GM12878 (cell line): Measurements from ENCODE around the gene NAPEPLD. TPM values are rescaled to one million over a fixed set of nuclear protein-coding genes. Genes with fewer than 3 reads are reported as not detected.
A peak's percentile ranks its signal among the peaks of the same experiment; 100 is the strongest.

ENCODE experiments used
- ATF7 ChIP-seq: fragments of 450-650 bp; IDR thresholded peaks from 2 replicates; pipeline ENCODE4 v1.6.1; 2016; ENCODE audit warnings: low read depth, mild to moderate bottlenecking
- EED ChIP-seq: sonication (generic); IDR thresholded peaks from 2 replicates; pipeline ENCODE4 v1.6.1; 2016; ENCODE audit warnings: antibody characterized with exemption, low read depth
- IRF4 ChIP-seq: IDR thresholded peaks from 2 replicates; pipeline ENCODE4 v1.6.1; 2011; ENCODE audit warnings: low read depth, low read length
- KAT2A ChIP-seq: conservative IDR thresholded peaks from 2 replicates; pipeline ENCODE4 v1.6.1; 2011; ENCODE audit warnings: low read depth, low read length; ENCODE audit not compliant: control insufficient read depth
- KDM1A ChIP-seq: fragments of 200-600 bp; sonication (generic); IDR thresholded peaks from 2 replicates; pipeline ENCODE4 v1.6.1; 2016; ENCODE audit warnings: borderline replicate concordance
- MEF2B ChIP-seq: fragments of 450-650 bp; IDR thresholded peaks from 2 replicates; pipeline ENCODE4 v1.6.1; 2018; ENCODE audit warnings: mild to moderate bottlenecking, moderate library complexity; ENCODE audit not compliant: partially characterized antibody, poor library complexity, severe bottlenecking
- MYB ChIP-seq: fragments of 150-350 bp; IDR thresholded peaks from 2 replicates; pipeline ENCODE4 v1.6.1; 2014; ENCODE audit warnings: mild to moderate bottlenecking, low read depth, low read length, borderline replicate concordance
- NR2C1 ChIP-seq: fragments of 450-650 bp; IDR thresholded peaks from 2 replicates; pipeline ENCODE4 v1.6.1; 2017; ENCODE audit warnings: antibody characterized with exemption, mild to moderate bottlenecking, moderate library complexity
- NR2F1 ChIP-seq: fragments of 450-650 bp; conservative IDR thresholded peaks from 2 replicates; pipeline ENCODE4 v1.6.1; 2017; ENCODE audit warnings: mild to moderate bottlenecking
- PML ChIP-seq: IDR thresholded peaks from 2 replicates; pipeline ENCODE4 v1.6.1; 2012; ENCODE audit warnings: low read length, inconsistent platforms
- RAD21 ChIP-seq: IDR thresholded peaks from 2 replicates; pipeline ENCODE4 v1.6.1; 2011; ENCODE audit warnings: mild to moderate bottlenecking, low read depth, low read length, moderate library complexity; ENCODE audit not compliant: insufficient read depth
- RCOR1 ChIP-seq: conservative IDR thresholded peaks from 2 replicates; pipeline ENCODE4 v1.6.1; 2012; ENCODE audit warnings: low read depth, low read length, improper control_type of control experiment
- RELA ChIP-seq: fragments of 450-650 bp; IDR thresholded peaks from 2 replicates; pipeline ENCODE4 v1.8.0; 2014; ENCODE audit warnings: borderline replicate concordance; ENCODE audit not compliant: partially characterized antibody
- RUNX3 ChIP-seq: IDR thresholded peaks from 2 replicates; pipeline ENCODE4 v1.6.1; 2012; ENCODE audit warnings: low read length, inconsistent platforms
- SIX5 ChIP-seq: IDR thresholded peaks from 2 replicates; pipeline ENCODE4 v1.6.1; 2011; ENCODE audit warnings: mild to moderate bottlenecking, low read depth, low read length, moderate library complexity; ENCODE audit not compliant: severe bottlenecking
- SMAD5 ChIP-seq: IDR thresholded peaks from 2 replicates; pipeline ENCODE4 v1.6.1; 2016; ENCODE audit warnings: antibody characterized with exemption, low read depth
- SREBF2 ChIP-seq: IDR thresholded peaks from 2 replicates; pipeline ENCODE4 v1.6.1; 2012; ENCODE audit warnings: mild to moderate bottlenecking, low read length
- STAT3 ChIP-seq: IDR thresholded peaks from 2 replicates; pipeline ENCODE4 v1.6.1; 2011; ENCODE audit warnings: low read depth, low read length, improper control_type of control experiment
- SUPT20H ChIP-seq: IDR thresholded peaks from 2 replicates; pipeline ENCODE4 v1.6.1; 2011; ENCODE audit warnings: low read depth, mild to moderate bottlenecking, low read length, moderate library complexity, borderline replicate concordance; ENCODE audit not compliant: control insufficient read depth
- TBL1XR1 ChIP-seq: IDR thresholded peaks from 2 replicates; pipeline ENCODE4 v1.6.1; 2012; ENCODE audit warnings: low read depth, low read length, improper control_type of control experiment
- TCF3 ChIP-seq: IDR thresholded peaks from 2 replicates; pipeline ENCODE4 v1.6.1; 2012; ENCODE audit warnings: low read depth, mild to moderate bottlenecking, low read length, borderline replicate concordance; ENCODE audit not compliant: insufficient read depth
- ZNF622 ChIP-seq: fragments of 450-650 bp; IDR thresholded peaks from 2 replicates; pipeline ENCODE4 v1.6.1; 2017; ENCODE audit warnings: mild to moderate bottlenecking, inconsistent platforms
- polyA plus RNA-seq, 11 experiments: library from polyadenylated mRNA; depleted of rRNA in 4 of 11; unstranded in 6 of 11; stranded (reverse) in 5 of 11; fragments of >200 nt; fragmentation: Nextera tagmentation in 4 of 11; fragmentation: Illumina TruSeq in 1 of 11; extraction: Ambion mirVana in 4 of 11; extraction: Trizol in 1 of 11; gene quantifications; 1 replicate in 1 of 11; 2 replicates in 10 of 11; pipeline versions ENCODE4 v1.2.1 to v1.2.3, GENCODE V29; 2011 to 2016; ENCODE audit warnings: inconsistent platforms in 2 of 11, missing spikeins in 2 of 11, low read depth in 1 of 11
- total RNA-seq, 4 experiments: library from RNA; depleted of rRNA in 3 of 4; stranded (reverse); fragments of >200 nt in 3 of 4; fragmentation: Illumina TruSeq in 1 of 4; extraction: Trizol in 1 of 4; gene quantifications; 2 replicates each; pipeline versions ENCODE4 v1.2.1 to v1.2.3, GENCODE V29; 2013 to 2021
- TF ChIP-seq, protein P1 (sequence below): IDR thresholded peaks from 2 replicates; pipeline ENCODE4 v1.6.1; 2012; ENCODE audit warnings: improper control_type of control experiment, low read depth, low read length; ENCODE audit not compliant: insufficient replicate concordance
- TF ChIP-seq, protein P2 (sequence below): fragments of 450-650 bp; IDR thresholded peaks from 2 replicates; pipeline ENCODE4 v1.6.1; 2018; ENCODE audit warnings: mild to moderate bottlenecking, low read depth, moderate library complexity; ENCODE audit not compliant: partially characterized antibody

Gene NAPEPLD
- total and polyA plus RNA-seq, 10 of the 15 experiments (the other 5 are each of a cell fraction or from before 2014, with no cell fraction given) = 6.0 to 16.2 (median 8.6) TPM

GRCh38 chr7:103148994-103149807 is at the start of gene NAPEPLD (continued):
- TF ChIP-seq NR2F1 (peak; percentile 85; the same call in 1 of the 2 replicates), RELA (peak; percentile 56), SREBF2 (no peak), SIX5 (peak; percentile 82), RCOR1 (peak; percentile 78; the same call in 1 of the 2 replicates), SUPT20H (no peak), KAT2A (no peak), TBL1XR1 (no peak), IRF4 (no peak), EED (peak; percentile 51; the same call in 1 of the 2 replicates), NR2C1 (peak; percentile 91), MYB (no peak), ATF7 (no peak), ZNF622 (no peak), RAD21 (no peak), TCF3 (0 out of 2 replicates have a peak, but pooled peaks have one; percentile 24), RUNX3 (peak; percentile 44), STAT3 (no peak), KDM1A (no peak), SMAD5 (no peak; the same call in none of the 2 replicates), PML (peak; percentile 77; the same call in 1 of the 2 replicates), MEF2B (peak; percentile 33)
- TF ChIP-seq, protein P1, sequence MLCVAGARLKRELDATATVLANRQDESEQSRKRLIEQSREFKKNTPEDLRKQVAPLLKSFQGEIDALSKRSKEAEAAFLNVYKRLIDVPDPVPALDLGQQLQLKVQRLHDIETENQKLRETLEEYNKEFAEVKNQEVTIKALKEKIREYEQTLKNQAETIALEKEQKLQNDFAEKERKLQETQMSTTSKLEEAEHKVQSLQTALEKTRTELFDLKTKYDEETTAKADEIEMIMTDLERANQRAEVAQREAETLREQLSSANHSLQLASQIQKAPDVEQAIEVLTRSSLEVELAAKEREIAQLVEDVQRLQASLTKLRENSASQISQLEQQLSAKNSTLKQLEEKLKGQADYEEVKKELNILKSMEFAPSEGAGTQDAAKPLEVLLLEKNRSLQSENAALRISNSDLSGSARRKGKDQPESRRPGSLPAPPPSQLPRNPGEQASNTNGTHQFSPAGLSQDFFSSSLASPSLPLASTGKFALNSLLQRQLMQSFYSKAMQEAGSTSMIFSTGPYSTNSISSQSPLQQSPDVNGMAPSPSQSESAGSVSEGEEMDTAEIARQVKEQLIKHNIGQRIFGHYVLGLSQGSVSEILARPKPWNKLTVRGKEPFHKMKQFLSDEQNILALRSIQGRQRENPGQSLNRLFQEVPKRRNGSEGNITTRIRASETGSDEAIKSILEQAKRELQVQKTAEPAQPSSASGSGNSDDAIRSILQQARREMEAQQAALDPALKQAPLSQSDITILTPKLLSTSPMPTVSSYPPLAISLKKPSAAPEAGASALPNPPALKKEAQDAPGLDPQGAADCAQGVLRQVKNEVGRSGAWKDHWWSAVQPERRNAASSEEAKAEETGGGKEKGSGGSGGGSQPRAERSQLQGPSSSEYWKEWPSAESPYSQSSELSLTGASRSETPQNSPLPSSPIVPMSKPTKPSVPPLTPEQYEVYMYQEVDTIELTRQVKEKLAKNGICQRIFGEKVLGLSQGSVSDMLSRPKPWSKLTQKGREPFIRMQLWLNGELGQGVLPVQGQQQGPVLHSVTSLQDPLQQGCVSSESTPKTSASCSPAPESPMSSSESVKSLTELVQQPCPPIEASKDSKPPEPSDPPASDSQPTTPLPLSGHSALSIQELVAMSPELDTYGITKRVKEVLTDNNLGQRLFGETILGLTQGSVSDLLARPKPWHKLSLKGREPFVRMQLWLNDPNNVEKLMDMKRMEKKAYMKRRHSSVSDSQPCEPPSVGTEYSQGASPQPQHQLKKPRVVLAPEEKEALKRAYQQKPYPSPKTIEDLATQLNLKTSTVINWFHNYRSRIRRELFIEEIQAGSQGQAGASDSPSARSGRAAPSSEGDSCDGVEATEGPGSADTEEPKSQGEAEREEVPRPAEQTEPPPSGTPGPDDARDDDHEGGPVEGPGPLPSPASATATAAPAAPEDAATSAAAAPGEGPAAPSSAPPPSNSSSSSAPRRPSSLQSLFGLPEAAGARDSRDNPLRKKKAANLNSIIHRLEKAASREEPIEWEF = no peak
- TF ChIP-seq, protein P2, sequence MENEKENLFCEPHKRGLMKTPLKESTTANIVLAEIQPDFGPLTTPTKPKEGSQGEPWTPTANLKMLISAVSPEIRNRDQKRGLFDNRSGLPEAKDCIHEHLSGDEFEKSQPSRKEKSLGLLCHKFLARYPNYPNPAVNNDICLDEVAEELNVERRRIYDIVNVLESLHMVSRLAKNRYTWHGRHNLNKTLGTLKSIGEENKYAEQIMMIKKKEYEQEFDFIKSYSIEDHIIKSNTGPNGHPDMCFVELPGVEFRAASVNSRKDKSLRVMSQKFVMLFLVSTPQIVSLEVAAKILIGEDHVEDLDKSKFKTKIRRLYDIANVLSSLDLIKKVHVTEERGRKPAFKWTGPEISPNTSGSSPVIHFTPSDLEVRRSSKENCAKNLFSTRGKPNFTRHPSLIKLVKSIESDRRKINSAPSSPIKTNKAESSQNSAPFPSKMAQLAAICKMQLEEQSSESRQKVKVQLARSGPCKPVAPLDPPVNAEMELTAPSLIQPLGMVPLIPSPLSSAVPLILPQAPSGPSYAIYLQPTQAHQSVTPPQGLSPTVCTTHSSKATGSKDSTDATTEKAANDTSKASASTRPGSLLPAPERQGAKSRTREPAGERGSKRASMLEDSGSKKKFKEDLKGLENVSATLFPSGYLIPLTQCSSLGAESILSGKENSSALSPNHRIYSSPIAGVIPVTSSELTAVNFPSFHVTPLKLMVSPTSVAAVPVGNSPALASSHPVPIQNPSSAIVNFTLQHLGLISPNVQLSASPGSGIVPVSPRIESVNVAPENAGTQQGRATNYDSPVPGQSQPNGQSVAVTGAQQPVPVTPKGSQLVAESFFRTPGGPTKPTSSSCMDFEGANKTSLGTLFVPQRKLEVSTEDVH = no peak
